Pulmonary artery endothelial cell (primary cell): ENCODE results near the gene RRP15. TPM values are rescaled to one million over a fixed set of nuclear protein-coding genes. Genes with fewer than 3 reads are reported as not detected.

Experiments
- DNase-seq: peaks from one replicate; pipeline ENCODE4 v3.0.0-alpha.2; 2011; ENCODE audit warnings: low read depth, low spot score
- total RNA-seq: library from RNA; depleted of rRNA; stranded (reverse); fragments of >200 nt; gene quantifications from 2 replicates; pipeline ENCODE4 v1.2.3, GENCODE V29; 2014

RRP15 gene
- total RNA-seq, 1 donor from 2014 or later = 6.5 TPM

GRCh38 chr1:218384581-218384993 is 99.5 kb downstream of the RRP15 start:
- DNase-seq = no peak

Other genes with a start within 250 kb of the RRP15 start
- gene TGFB2, start 60.0 kb downstream of the RRP15 start, total RNA-seq = 6.4 and 7.7 TPM in 2 replicates